Measurements from ENCODE around the gene BLOC1S5. TPM values are rescaled to one million over a fixed set of nuclear protein-coding genes. Genes with fewer than 3 reads are reported as not detected.

The BLOC1S5 gene
- total and polyA plus RNA-seq, 2 of the 13 experiments (the other 11 are each of a cell fraction or from before 2014, with no cell fraction given) = 10.5 to 41.5 TPM

GRCh38 chr6:8102122-8102958 lies 38.2 kb upstream of the BLOC1S5 start, which contains the start of gene EEF1E1 (continued):
- TF ChIP-seq PATZ1 (CRISPR knock-in tag; IDR thresholded peaks at IDR 0.05) (peak; percentile 54; the same call in 1 of the 2 replicates), FOXK1 (CRISPR knock-in tag; IDR thresholded peaks at IDR 0.05; ENCODE audit: borderline replicate concordance, low read depth) (peak; percentile 74; the same call in 1 of the 2 replicates), ZIK1 (CRISPR knock-in tag; IDR thresholded peaks at IDR 0.05; ENCODE audit: borderline replicate concordance, low read depth) (no peak), SP2 (CRISPR knock-in tag; IDR thresholded peaks at IDR 0.05) (peak; percentile 74), YY1 (IDR thresholded peaks at IDR 0.05; ENCODE audit: insufficient read depth, insufficient replicate concordance, low read depth, low read length) (peak; percentile 97), ZNF101 (CRISPR knock-in tag; IDR thresholded peaks at IDR 0.05; ENCODE audit: borderline replicate concordance, low read depth) (no peak), NCOA5 (CRISPR knock-in tag; IDR thresholded peaks at IDR 0.05) (no peak), ZNF383 (CRISPR knock-in tag; IDR thresholded peaks at IDR 0.05; ENCODE audit: borderline replicate concordance) (no peak; the same call in 1 of the 2 replicates), MBNL3 (CRISPR knock-in tag; conservative IDR thresholded peaks at IDR 0.05) (no peak), ZNF446 (CRISPR knock-in tag; IDR thresholded peaks at IDR 0.05) (peak; percentile 93), ZNF44 (CRISPR knock-in tag; IDR thresholded peaks at IDR 0.05) (peak; percentile 34; the same call in 1 of the 2 replicates), THAP11 (CRISPR knock-in tag; IDR thresholded peaks at IDR 0.05) (peak; percentile 82), ATF2 (CRISPR knock-in tag; IDR thresholded peaks at IDR 0.05) (peak; percentile 13; the same call in 1 of the 2 replicates), ZNF275 (CRISPR knock-in tag; IDR thresholded peaks at IDR 0.05; ENCODE audit: borderline replicate concordance) (0 out of 2 replicates have a peak, but pooled peaks have one; percentile 64), TBX2 (CRISPR knock-in tag; IDR thresholded peaks at IDR 0.05; ENCODE audit: borderline replicate concordance) (peak; percentile 88), GPN1 (CRISPR knock-in tag; IDR thresholded peaks at IDR 0.05; ENCODE audit: borderline replicate concordance) (no peak)
- TF ChIP-seq, protein P1, sequence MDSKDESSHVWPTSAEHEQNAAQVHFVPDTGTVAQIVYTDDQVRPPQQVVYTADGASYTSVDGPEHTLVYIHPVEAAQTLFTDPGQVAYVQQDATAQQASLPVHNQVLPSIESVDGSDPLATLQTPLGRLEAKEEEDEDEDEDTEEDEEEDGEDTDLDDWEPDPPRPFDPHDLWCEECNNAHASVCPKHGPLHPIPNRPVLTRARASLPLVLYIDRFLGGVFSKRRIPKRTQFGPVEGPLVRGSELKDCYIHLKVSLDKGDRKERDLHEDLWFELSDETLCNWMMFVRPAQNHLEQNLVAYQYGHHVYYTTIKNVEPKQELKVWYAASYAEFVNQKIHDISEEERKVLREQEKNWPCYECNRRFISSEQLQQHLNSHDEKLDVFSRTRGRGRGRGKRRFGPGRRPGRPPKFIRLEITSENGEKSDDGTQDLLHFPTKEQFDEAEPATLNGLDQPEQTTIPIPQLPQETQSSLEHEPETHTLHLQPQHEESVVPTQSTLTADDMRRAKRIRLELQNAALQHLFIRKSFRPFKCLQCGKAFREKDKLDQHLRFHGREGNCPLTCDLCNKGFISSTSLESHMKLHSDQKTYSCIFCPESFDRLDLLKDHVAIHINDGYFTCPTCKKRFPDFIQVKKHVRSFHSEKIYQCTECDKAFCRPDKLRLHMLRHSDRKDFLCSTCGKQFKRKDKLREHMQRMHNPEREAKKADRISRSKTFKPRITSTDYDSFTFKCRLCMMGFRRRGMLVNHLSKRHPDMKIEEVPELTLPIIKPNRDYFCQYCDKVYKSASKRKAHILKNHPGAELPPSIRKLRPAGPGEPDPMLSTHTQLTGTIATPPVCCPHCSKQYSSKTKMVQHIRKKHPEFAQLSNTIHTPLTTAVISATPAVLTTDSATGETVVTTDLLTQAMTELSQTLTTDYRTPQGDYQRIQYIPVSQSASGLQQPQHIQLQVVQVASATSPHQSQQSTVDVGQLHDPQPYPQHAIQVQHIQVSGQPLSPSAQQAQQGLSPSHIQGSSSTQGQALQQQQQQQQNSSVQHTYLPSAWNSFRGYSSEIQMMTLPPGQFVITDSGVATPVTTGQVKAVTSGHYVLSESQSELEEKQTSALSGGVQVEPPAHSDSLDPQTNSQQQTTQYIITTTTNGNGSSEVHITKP (CRISPR knock-in tag; IDR thresholded peaks at IDR 0.05; ENCODE audit: low read depth) = peak; percentile 38; the same call in 1 of the 2 replicates
- TF ChIP-seq, protein P2, sequence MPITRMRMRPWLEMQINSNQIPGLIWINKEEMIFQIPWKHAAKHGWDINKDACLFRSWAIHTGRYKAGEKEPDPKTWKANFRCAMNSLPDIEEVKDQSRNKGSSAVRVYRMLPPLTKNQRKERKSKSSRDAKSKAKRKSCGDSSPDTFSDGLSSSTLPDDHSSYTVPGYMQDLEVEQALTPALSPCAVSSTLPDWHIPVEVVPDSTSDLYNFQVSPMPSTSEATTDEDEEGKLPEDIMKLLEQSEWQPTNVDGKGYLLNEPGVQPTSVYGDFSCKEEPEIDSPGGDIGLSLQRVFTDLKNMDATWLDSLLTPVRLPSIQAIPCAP (CRISPR knock-in tag; IDR thresholded peaks at IDR 0.05; ENCODE audit: low read depth) = 0 out of 2 replicates have a peak, but pooled peaks have one; percentile 75
